Measurements from ENCODE around the gene GAMT.

GAMT gene

DNA sequence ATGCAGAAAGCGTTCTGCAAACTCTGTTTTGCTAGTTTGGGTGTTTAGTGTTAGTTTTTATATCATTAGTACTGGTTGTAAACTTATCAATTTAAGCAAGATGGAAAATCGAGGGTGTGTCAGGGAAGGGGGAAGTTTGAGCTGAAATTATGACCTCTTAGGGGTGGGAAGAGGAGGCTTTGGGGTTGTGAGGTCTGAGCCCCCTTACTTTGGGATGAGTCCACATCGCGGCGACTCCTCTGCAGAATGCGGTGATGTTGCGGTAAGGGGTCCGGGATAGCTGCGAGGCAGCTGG is 18.4 kb downstream of the GAMT start:
- TF ChIP-seq, protein P1, sequence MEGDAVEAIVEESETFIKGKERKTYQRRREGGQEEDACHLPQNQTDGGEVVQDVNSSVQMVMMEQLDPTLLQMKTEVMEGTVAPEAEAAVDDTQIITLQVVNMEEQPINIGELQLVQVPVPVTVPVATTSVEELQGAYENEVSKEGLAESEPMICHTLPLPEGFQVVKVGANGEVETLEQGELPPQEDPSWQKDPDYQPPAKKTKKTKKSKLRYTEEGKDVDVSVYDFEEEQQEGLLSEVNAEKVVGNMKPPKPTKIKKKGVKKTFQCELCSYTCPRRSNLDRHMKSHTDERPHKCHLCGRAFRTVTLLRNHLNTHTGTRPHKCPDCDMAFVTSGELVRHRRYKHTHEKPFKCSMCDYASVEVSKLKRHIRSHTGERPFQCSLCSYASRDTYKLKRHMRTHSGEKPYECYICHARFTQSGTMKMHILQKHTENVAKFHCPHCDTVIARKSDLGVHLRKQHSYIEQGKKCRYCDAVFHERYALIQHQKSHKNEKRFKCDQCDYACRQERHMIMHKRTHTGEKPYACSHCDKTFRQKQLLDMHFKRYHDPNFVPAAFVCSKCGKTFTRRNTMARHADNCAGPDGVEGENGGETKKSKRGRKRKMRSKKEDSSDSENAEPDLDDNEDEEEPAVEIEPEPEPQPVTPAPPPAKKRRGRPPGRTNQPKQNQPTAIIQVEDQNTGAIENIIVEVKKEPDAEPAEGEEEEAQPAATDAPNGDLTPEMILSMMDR (conservative IDR thresholded peaks at IDR 0.05) = no peak
- H3K27ac ChIP-seq = no peak overlapping the region

DNA sequence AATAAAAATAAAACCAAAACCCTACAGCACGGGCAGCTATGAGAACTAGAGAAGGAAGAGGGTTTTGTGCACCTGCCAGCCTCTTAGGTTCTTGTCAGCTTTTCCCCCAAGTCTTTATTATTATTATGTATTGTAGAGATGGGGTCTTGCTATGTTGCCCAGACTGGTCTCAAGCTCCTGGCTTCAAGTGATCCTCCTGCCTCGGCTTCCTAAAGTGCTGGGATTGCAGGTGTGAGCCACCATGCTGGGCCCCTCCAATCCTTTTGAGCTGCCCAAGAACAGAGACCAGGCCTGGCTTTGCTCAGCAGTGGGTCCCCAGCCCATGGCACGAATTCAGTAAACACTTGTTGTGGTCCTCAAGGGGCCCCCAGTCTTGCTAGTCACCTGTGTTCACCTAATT is 19.1 kb downstream of the GAMT start:
- no peak overlapping the region for H3K27ac ChIP-seq
- TF ChIP-seq, protein P1 (conservative IDR thresholded peaks at IDR 0.05) = no peak

DNA sequence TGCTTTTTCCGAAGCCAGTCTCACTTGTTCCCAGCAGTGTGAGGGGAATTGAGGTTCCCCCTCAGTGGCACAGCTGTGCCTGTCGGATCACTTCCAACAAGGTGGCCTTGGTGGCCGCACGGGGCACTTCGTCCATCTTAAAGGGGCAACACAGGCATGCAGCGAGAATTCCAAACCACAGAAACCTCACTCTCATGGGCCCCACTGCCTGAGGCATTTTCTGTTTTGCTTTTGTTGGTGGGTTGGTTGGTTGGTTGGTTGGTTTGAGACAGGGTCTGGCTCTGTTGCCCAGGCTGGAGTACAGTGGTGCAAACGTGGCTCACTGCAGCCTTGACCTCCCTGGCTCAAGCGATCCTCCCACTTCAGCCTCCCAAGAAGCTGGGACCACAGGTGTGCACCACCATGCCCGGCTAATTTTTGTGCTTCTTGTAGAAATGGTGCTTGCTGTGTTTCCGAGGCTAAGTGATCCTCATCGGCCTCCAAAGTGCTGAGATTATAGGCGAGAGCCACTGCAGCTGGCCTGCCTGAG is 21.3 kb downstream of the GAMT start:
- H3K27ac ChIP-seq = no peak overlapping the region
- TF ChIP-seq, protein P1 (conservative IDR thresholded peaks at IDR 0.05) = no peak

DNA sequence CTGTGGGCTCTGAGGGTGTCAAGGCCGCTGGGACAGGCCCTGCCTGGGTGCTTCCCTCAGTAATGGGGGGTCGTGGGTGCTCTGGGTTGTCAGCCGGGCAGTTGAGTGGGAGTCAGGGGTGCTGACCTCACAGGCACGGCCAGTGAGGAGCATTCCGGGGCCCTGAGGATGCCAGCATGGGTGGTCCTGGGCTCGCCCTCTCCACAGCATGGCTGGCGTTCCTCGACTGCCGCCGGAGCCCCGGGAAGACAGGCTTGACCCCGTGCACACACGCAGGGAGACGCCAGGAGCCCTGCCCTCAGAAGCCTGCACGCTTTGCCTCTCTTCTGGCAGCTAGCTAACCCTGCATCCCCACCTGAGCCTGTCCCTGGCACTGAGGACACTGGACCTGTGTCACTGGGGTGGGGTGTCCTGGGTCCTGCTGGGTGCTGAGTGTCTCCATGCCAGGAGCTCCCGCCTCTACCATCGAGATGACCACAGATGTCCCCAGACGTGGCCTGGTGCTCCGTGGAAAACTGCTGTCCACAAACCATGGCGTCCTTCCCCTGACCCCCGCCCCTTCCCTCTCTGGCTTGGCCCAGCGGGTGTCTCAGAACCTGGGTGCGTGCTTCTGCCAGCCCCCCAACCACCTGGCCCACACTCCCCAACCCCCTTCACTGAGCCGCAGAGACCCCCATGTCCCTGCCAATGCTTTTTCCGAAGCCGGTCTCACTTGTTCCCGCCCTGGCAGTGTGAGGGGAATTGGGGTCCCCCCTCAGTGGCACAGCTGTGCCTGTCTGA is 22.0 kb downstream of the GAMT start:
- TF ChIP-seq, protein P1 (conservative IDR thresholded peaks at IDR 0.05) = no peak
- no peak overlapping the region for H3K27ac ChIP-seq

DNA sequence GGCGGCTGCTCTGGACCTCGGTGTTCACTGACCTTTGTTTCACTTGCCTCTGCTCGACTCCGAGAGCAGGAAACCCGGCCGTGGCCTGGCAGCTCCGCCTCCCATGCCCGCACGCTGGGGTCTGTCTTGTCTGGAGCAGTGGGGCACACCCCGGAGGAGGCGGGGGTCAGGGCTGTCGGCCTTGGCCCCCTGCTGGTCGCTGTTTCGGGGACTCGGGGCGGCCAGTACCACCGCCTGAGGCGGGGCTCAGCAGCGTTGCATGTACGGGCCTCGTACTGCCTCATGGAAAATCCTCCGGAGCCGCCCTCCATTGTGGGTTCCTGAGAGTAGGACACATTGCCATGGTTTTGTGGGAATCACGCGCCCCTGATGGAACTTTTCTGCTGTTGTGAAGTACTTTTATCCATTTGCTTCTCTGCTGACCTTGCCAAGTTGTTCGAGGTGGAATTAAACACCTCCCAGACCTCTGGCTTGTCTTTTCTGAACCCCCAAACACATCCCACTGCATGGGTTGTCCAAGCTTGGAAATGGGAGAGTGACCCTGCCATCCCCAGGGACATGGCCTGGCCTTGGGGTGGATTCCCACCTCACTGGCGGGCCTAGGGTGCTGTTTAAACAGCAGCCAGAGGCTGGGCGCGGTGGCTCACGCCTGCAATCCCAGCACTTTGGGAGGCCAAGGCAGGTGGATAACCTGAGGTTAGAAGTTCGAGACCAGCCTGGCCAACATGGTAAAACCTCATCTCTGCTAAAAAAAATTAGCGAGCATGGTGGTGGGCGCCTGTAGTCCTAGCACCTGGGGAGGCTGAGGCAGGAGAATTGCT is 23.2 kb downstream of the GAMT start:
- H3K27ac ChIP-seq = no peak overlapping the region
- TF ChIP-seq, protein P1 (conservative IDR thresholded peaks at IDR 0.05) = no peak

DNA sequence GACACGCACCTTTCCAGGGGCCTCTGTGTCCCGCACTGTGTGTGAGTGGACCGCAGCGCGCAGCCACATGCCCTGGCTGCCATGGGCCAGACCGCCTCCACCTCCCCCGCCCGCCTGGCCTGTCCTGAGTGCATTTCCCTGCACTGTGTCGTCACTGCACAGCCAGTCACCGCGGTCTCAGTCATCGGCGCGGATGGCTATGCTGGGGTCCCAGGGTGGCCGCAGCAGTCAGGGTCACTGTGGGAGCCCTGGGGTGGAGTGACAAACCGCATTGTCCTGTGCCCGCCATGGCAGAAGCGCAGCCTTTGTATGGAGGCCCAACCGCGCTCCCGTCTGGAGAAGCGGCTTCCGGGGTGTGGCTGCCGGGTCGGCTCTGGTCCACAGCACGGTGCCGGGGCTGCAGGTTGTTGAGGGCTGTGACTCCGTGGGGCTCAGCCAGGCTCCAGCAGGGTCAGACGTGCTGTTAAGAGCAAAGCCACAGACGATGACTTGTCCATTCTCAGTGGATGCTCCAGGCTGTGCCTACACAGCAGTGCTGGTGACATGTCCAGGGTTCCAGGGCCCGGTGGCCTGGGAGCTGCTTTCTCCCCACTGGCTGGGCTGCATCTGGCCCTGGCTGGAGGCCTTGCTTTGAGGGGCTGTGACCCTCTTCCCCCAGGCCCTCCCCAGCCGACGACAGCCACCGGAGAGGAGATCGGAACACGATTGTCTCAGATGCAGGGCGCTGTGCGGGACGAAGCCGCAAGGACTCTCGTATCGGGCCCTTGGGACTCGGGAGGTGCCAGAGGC is 24.0 kb downstream of the GAMT start:
- H3K27ac ChIP-seq = no peak overlapping the region
- TF ChIP-seq, protein P1 (conservative IDR thresholded peaks at IDR 0.05) = no peak

DNA sequence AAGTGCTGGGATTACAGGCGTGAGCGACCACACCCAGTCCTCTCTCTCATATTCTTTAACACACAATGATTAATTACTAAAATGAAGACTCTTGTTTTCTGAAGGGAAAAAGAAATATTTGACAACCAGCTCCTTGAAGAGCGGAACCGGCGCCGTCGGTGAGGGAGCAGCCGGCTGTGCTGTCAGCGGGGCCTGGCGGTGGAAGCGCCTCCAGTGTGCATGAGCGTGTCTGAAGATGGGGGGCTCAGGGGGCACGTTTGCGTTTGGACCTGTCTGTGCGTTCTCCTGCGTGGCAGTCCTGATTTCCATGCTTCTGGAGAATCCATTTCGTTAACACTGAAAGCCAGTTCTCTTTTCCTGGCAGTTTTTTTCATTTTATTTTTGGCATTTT is 24.9 kb downstream of the GAMT start:
- TF ChIP-seq, protein P1 (conservative IDR thresholded peaks at IDR 0.05) = no peak
- H3K27ac ChIP-seq = no peak overlapping the region
